HL-60/S4 treated with retinoic acid at 250 ng/mL for 4 days and 3 days (cell line): ENCODE measurements around the gene AADACL4.
"Not testable (repeated sequence)": the region's sequence is repeated elsewhere in the genome, so short reads cannot be mapped to it uniquely, and the experiment has no call there.

Experiments used
- in situ Hi-C: fragments of 300-500 bp; cut with MboI; formaldehyde crosslinking; loops from 2 replicates; pipeline ENCODE4 v1.7.0; 2022; ENCODE audit warnings: low sequenced_read_pairs

The AADACL4 gene

GRCh38 chr1:12629511-12629956 is 14.4 kb upstream of the AADACL4 start:
- in situ Hi-C loops = no loop called here

GRCh38 chr1:12629985-12630760 is 13.7 kb upstream of the AADACL4 start:
- in situ Hi-C loops = no loop called here

- in situ Hi-C loops = no loop called here
Measured at GRCh38 chr1:12630946-12631530, 12.8 kb upstream of the AADACL4 start.

- in situ Hi-C loops = no loop called here
Measured at GRCh38 chr1:12631571-12631970, 12.3 kb upstream of the AADACL4 start.

- in situ Hi-C loops = no loop called here
Measured at GRCh38 chr1:12634156-12634555, 9.7 kb upstream of the AADACL4 start.

GRCh38 chr1:12634696-12635202 is 9.1 kb upstream of the AADACL4 start:
- in situ Hi-C loops = no loop called here

GRCh38 chr1:12636098-12636950 is 7.6 kb upstream of the AADACL4 start:
- in situ Hi-C loops = no loop called here

- in situ Hi-C loops = no loop called here
Measured at GRCh38 chr1:12637693-12638092, 6.2 kb upstream of the AADACL4 start.

- in situ Hi-C loops = no loop called here
Measured at GRCh38 chr1:12640237-12640957, 3.5 kb upstream of the AADACL4 start.

GRCh38 chr1:12640958-12641272 is 3.0 kb upstream of the AADACL4 start:
- in situ Hi-C loops = no loop called here

GRCh38 chr1:12643079-12643478 is 806 bp upstream of the AADACL4 start:
- in situ Hi-C loops = no loop called here

GRCh38 chr1:12644237-12644636 is 352 bp downstream of the AADACL4 start:
- in situ Hi-C loops = no loop called here

GRCh38 chr1:12644829-12645228 is 944 bp downstream of the AADACL4 start:
- in situ Hi-C loops = no loop called here

- in situ Hi-C loops = not testable (repeated sequence)
Measured at GRCh38 chr1:12645401-12645800, 1.5 kb downstream of the AADACL4 start.

GRCh38 chr1:12648741-12649140 is 4.9 kb downstream of the AADACL4 start:
- in situ Hi-C loops = no loop called here

GRCh38 chr1:12649971-12650421 is 6.1 kb downstream of the AADACL4 start:
- in situ Hi-C loops = loop anchor here (25.0 kb wide), 1 partner anchor 538 kb away; no protein-coding TSS in a partner anchor

GRCh38 chr1:12654004-12654567 is 10.2 kb downstream of the AADACL4 start:
- in situ Hi-C loops = loop anchor here (25.0 kb wide), 1 partner anchor 542 kb away; no protein-coding TSS in a partner anchor

GRCh38 chr1:12654657-12655056 is 10.8 kb downstream of the AADACL4 start:
- in situ Hi-C loops = loop anchor here (25.0 kb wide), 1 partner anchor 542 kb away; no protein-coding TSS in a partner anchor

GRCh38 chr1:12656575-12656974 is 12.7 kb downstream of the AADACL4 start:
- in situ Hi-C loops = loop anchor here (25.0 kb wide), 1 partner anchor 544 kb away; no protein-coding TSS in a partner anchor
